DLD1 (cell line): ENCODE measurements around the gene PRDX6.
"Not testable (repeated sequence)": the region's sequence is repeated elsewhere in the genome, so short reads cannot be mapped to it uniquely, and the experiment has no call there.

Experiments
- in situ Hi-C: cut with HindIII; loops from 2 replicates; pipeline ENCODE4 v1.10.0; 2017; ENCODE audit warnings: low sequenced_read_pairs

Gene PRDX6

DNA sequence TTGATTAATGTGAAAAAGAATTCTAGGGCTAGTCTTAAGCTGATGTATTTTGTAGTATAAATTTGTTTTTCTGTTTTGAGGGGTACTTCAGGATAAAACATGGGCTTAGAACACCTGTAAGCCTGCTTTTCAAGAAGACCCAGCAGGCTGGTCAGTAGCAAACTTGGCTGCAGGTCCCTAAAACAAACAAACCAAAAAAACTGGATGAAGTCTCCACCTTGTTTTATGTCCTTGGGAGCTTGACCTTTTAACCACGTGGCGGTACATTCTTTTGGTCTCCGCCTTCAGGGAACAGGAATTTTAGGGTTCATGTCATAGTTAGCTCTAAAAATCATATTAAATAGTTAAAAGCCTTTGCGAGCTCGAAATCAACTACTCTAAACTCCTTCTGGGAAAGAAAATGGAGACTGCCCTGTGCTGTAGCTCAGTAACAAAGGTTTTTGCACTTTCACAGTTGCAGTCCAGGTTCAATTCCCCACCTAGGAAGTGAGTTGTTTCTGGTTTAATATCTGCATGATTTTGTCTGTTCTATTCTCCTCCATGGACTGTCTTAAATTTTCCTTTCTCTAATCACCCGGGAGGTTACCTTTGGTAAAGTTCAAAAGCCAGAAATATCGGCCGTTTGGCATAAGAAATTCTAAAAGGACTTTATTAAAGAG is 18.6 kb downstream of the PRDX6 start:
- in situ Hi-C loops: no loop called here

- in situ Hi-C loops: no loop called here
These were observed 19.7 kb downstream of the PRDX6 start for GRCh38 chr1:173496757-173497320.

GRCh38 chr1:173499729-173500128 is 22.6 kb downstream of the PRDX6 start:
- in situ Hi-C loops: no loop called here

- in situ Hi-C loops: no loop called here
These were observed 25.0 kb downstream of the PRDX6 start for GRCh38 chr1:173502104-173502503.

GRCh38 chr1:173503391-173503790 is 26.3 kb downstream of the PRDX6 start:
- in situ Hi-C loops: no loop called here

GRCh38 chr1:173504268-173504667 is 27.1 kb downstream of the PRDX6 start:
- in situ Hi-C loops: no loop called here

- in situ Hi-C loops: no loop called here
These were observed 28.3 kb downstream of the PRDX6 start for GRCh38 chr1:173505391-173505790.

DNA sequence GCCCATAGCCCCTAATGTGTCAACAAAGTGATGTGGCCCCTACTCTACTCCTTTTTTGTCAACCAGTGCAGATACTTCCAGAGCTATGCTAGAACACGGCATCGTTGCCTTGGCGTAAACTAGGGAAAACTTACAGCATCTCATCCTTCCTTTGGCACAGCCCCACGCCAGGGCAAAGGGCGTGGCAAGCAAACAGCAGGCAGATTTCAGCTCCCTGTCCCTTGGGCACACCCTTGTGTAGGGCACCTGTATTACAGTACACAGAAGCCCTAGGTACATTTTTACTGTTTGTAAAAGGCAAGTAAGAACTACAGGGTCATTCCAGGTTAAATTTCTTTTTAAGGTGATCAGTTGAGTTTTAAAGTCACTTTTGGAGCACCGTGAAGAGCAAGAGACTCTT is 29.3 kb downstream of the PRDX6 start:
- in situ Hi-C loops: no loop called here

GRCh38 chr1:173507205-173507846 is 30.2 kb downstream of the PRDX6 start:
- in situ Hi-C loops: no loop called here

- in situ Hi-C loops: no loop called here
These were observed 30.7 kb downstream of the PRDX6 start for GRCh38 chr1:173507847-173508209.

GRCh38 chr1:173508541-173508940 is 31.4 kb downstream of the PRDX6 start:
- in situ Hi-C loops: no loop called here

DNA sequence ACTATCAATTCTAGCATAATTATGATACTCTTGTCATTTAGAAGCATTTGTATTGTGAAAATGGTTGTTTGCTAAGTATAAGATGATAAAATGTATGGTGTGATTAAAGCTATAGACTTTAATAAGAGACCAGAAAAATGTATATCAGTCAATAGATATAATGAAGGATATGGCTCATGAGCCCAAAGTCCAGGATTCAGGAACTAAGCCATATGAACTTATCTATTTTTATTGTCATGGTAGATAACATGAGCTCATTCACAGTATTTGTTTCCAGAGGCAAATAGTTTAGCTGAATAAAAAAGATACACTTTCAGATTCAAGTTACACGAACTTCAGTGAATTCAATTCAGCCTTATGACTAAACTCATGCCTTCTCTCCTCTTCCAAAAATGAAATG is 32.7 kb downstream of the PRDX6 start:
- in situ Hi-C loops: no loop called here

- in situ Hi-C loops: not testable (repeated sequence)
These were observed 37.4 kb downstream of the PRDX6 start for GRCh38 chr1:173514503-173514902.

- in situ Hi-C loops: no loop called here
These were observed 43.7 kb downstream of the PRDX6 start for GRCh38 chr1:173520799-173521198.

GRCh38 chr1:173523329-173523728 is 46.2 kb downstream of the PRDX6 start:
- in situ Hi-C loops: no loop called here

- in situ Hi-C loops: no loop called here
These were observed 48.8 kb downstream of the PRDX6 start for GRCh38 chr1:173525926-173526325.

DNA sequence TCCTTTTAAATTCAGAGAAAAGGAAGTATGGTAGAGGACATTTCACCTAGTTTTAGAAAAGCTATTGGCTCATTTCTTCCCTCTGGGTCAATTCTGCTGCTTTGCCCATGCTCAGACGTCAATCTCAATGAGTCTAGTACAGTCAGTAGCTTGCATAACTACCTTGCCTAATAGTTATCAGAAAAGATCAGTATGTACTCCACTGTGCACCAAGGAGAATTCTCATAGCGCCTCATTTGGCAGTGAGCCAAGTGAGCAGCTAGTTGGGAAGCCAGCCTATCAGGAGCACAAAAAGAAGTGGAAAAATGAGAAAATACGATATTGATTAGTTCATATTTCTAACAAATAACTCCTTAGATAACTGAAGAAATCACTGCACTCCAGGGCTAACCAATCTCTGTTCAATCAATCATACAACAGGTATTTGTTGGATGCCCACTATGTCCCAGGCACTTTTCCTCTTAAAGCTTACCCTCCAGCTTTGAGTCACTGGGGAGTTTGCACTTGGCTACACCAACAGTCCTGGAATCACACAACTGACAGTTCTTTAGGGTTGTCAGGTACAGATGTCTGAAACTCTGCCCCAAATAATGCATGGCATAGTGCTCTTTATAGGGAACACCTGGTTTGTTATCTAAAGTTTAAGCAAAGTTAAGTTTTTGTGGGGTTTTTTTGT is 50.2 kb downstream of the PRDX6 start:
- in situ Hi-C loops: no loop called here

GRCh38 chr1:173529106-173529505 is 52.0 kb downstream of the PRDX6 start:
- in situ Hi-C loops: no loop called here

DNA sequence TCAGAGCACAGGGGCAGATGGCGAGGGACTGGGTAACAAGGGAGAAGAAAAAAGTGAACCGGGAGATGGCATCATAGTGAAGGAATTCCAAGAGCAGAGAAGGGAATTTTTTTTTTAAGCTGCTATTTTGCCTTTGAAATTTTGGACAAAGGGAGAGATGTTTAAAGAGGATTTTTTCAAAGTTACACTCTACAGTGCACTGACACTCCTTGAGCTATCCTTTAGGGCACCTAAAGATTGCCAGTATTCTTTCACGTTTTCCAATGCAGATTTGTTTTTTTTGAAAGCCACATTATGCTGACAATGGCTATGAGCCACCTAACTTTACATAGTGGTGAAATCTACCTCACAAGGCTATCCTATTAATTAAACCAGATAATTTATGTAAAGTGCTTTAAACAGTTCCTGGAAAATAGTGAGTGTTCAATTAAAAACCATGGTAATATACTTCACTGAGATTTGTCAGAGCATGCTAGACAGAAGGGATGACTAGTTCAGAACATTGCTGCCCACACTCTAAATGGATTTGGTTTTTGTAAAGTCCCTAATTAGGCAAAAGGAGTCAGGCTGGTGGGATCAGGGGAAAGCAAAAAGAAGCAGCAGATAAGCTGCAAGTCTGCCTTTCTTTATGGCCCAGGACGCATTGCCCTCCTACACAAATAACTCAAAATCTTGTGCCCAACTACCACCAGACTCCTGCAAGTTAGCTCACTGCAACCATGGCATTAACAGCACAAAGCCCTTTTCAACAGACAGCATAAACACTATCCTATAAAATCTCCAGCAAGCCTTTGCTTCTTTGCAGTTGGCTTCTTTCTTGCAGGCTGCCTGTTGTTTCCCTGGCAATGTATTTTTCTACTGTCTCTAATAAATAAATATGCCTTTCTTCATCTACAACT is 53.9 kb downstream of the PRDX6 start:
- in situ Hi-C loops: no loop called here

- in situ Hi-C loops: no loop called here
These were observed 55.1 kb downstream of the PRDX6 start for GRCh38 chr1:173532237-173532636.

DNA sequence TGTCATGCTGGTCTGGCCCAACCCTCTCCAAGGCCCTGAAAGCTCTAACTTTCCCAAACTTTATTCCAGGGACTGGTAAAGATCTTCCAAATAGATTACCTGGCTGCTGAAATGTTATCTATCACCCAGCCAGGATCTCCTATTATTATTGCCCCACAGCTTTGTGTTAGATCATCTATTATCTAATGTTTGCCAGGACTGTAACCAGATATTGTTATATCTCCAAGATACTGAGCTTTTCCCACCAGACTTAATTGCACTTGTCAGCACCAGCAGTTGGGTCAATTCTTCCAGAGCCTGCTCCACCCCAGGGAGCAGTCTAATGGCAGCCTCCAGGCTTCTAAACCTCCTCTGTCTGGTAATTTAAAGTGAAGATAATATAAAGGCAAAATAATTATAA is 59.1 kb downstream of the PRDX6 start:
- in situ Hi-C loops: no loop called here
